ENCODE measurements around the gene GPBAR1.

DNA sequence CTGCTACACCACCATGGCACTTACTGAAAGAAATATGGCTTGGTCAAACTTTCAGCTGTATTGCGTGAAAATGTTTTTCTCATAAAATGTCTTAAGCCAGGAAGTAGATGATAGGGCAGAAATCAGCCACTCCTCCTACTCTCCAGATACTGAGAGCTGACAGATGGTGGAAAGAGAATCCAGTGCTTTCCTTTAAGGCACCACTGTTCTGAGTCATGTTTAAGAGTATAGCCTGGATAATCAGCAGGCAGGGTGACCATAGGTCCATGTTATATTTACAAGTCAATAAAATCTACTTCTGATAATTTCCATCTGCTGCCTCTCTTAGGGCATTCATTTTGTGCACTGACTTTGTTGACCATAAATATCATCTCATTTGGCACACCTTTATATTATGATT is 21.9 kb upstream of the GPBAR1 start:
- TF ChIP-seq, protein P1, sequence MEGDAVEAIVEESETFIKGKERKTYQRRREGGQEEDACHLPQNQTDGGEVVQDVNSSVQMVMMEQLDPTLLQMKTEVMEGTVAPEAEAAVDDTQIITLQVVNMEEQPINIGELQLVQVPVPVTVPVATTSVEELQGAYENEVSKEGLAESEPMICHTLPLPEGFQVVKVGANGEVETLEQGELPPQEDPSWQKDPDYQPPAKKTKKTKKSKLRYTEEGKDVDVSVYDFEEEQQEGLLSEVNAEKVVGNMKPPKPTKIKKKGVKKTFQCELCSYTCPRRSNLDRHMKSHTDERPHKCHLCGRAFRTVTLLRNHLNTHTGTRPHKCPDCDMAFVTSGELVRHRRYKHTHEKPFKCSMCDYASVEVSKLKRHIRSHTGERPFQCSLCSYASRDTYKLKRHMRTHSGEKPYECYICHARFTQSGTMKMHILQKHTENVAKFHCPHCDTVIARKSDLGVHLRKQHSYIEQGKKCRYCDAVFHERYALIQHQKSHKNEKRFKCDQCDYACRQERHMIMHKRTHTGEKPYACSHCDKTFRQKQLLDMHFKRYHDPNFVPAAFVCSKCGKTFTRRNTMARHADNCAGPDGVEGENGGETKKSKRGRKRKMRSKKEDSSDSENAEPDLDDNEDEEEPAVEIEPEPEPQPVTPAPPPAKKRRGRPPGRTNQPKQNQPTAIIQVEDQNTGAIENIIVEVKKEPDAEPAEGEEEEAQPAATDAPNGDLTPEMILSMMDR (IDR thresholded peaks at IDR 0.05; ENCODE audit: insufficient read depth, low read length), result no peak
- TF ChIP-seq, protein P2, sequence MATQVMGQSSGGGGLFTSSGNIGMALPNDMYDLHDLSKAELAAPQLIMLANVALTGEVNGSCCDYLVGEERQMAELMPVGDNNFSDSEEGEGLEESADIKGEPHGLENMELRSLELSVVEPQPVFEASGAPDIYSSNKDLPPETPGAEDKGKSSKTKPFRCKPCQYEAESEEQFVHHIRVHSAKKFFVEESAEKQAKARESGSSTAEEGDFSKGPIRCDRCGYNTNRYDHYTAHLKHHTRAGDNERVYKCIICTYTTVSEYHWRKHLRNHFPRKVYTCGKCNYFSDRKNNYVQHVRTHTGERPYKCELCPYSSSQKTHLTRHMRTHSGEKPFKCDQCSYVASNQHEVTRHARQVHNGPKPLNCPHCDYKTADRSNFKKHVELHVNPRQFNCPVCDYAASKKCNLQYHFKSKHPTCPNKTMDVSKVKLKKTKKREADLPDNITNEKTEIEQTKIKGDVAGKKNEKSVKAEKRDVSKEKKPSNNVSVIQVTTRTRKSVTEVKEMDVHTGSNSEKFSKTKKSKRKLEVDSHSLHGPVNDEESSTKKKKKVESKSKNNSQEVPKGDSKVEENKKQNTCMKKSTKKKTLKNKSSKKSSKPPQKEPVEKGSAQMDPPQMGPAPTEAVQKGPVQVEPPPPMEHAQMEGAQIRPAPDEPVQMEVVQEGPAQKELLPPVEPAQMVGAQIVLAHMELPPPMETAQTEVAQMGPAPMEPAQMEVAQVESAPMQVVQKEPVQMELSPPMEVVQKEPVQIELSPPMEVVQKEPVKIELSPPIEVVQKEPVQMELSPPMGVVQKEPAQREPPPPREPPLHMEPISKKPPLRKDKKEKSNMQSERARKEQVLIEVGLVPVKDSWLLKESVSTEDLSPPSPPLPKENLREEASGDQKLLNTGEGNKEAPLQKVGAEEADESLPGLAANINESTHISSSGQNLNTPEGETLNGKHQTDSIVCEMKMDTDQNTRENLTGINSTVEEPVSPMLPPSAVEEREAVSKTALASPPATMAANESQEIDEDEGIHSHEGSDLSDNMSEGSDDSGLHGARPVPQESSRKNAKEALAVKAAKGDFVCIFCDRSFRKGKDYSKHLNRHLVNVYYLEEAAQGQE (IDR thresholded peaks at IDR 0.05; ENCODE audit: insufficient replicate concordance, low read depth), result no peak
- no peak for TF ChIP-seq POLR2AphosphoS5 (IDR thresholded peaks at IDR 0.05; ENCODE audit: low read depth)
- no peak for TF ChIP-seq GABPA (IDR thresholded peaks at IDR 0.05; ENCODE audit: low read depth)

Data from HL-60 (cell line).